Measurements from ENCODE around the gene LNPK.

LNPK gene

GRCh38 chr2:176001916-176002687, at the start of gene LNPK:
LNPK (minus strand) TSS chr2:176002267; CDS start chr2:175995584, 6,683 bp downstream.
- TF ChIP-seq CTCF (IDR thresholded peaks at IDR 0.05; ENCODE audit: insufficient read depth, low read length, missing control alignments) = no peak
- peak within 1 kb of the TSS; percentile 77 for H3K4me3 ChIP-seq (ENCODE audit: low read depth, low read length)
- CTCF ChIA-PET = interaction anchor here (0.6 to 1.2 kb wide), 4 partner anchors 52 to 312 kb away, joined by 3 to 4 read pairs (median 3); no protein-coding TSS in a partner anchor
- POLR2A ChIA-PET = interaction anchor here (0.6 to 1.3 kb wide), 3 partner anchors 11 to 331 kb away, joined by 3 read pairs; no protein-coding TSS in a partner anchor
- no peak for DNase-seq (ENCODE audit: low read depth, low spot score)

GRCh38 chr2:176039375-176039774, 37.3 kb upstream of the LNPK start:
- ChIA-PET POLR2A (no interaction called here), CTCF (no interaction called here)
- H3K4me3 ChIP-seq (ENCODE audit: low read depth, low read length) = no peak overlapping the region
- no peak for DNase-seq (ENCODE audit: low read depth, low spot score)
- no peak for TF ChIP-seq CTCF (IDR thresholded peaks at IDR 0.05; ENCODE audit: insufficient read depth, low read length, missing control alignments)

GRCh38 chr2:176038694-176039093, 36.6 kb upstream of the LNPK start:
- no peak for DNase-seq (ENCODE audit: low read depth, low spot score)
- TF ChIP-seq CTCF (IDR thresholded peaks at IDR 0.05; ENCODE audit: insufficient read depth, low read length, missing control alignments) = no peak
- POLR2A ChIA-PET = no interaction called here
- no peak overlapping the region for H3K4me3 ChIP-seq (ENCODE audit: low read depth, low read length)
- CTCF ChIA-PET = no interaction called here

- CTCF ChIA-PET = no interaction called here
- TF ChIP-seq CTCF (IDR thresholded peaks at IDR 0.05; ENCODE audit: insufficient read depth, low read length, missing control alignments) = no peak
- H3K4me3 ChIP-seq (ENCODE audit: low read depth, low read length) = no peak overlapping the region
- POLR2A ChIA-PET = interaction anchor here (0.7 kb wide), 1 partner anchor 102 kb away, joined by 3 read pairs; no protein-coding TSS in a partner anchor
- no peak for DNase-seq (ENCODE audit: low read depth, low spot score)
Observed at GRCh38 chr2:176035013-176035691, 33.1 kb upstream of the LNPK start.

- DNase-seq (ENCODE audit: low read depth, low spot score) = no peak
- TF ChIP-seq CTCF (IDR thresholded peaks at IDR 0.05; ENCODE audit: insufficient read depth, low read length, missing control alignments) = no peak
- H3K4me3 ChIP-seq (ENCODE audit: low read depth, low read length) = no peak overlapping the region
- CTCF ChIA-PET = no interaction called here
- POLR2A ChIA-PET = no interaction called here
Observed at GRCh38 chr2:176027806-176028205, 25.7 kb upstream of the LNPK start.

- TF ChIP-seq CTCF (IDR thresholded peaks at IDR 0.05; ENCODE audit: insufficient read depth, low read length, missing control alignments) = no peak
- no peak for DNase-seq (ENCODE audit: low read depth, low spot score)
- no peak overlapping the region for H3K4me3 ChIP-seq (ENCODE audit: low read depth, low read length)
- ChIA-PET POLR2A (no interaction called here), CTCF (no interaction called here)
Observed at GRCh38 chr2:176025932-176026331, 23.9 kb upstream of the LNPK start.
